ENCODE data around the gene CMTM5.
"Not testable (repeated sequence)": the region's sequence is repeated elsewhere in the genome, so short reads cannot be mapped to it uniquely, and the experiment has no call there.

Gene CMTM5

DNA sequence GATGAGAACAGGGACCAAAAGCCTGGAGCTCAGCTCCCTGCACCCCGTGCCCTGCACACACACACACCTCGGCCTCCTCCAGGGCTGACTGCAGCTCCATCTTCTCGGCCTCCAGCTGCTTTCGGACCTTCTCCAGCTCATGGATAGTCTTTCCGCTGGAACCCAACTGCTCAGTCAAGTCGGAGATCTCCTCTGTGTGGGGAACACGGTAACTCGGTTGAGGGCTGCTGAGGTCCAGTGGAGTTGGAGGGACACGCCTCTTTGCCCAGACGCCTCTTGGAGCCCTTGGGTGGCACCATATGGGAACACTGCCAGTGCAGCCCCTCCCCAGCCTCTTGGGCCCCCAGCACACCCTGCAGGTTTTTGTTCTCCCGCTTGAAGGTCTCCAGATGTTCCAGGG lies 40.0 kb downstream of the CMTM5 start:
- no peak for DNase-seq

DNA sequence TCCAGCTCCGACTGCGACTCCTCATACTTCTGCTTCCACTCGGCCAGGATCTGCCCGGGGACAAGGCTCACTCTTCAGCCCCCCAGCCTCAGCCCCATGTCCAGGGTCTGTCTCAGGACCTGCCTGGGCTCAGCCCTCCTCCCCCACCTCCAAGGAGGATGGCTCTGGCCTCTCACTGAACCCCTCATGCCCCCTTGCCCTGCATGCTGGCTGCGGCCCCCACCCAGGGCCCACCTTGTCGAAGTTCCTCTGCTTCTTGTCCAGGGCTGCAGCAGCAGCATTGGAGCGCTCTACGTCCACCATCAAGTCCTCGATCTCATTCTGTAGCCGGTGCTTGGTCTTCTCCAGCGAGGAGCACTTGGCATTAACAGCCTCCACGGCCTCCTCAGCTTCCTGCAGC lies 40.4 kb downstream of the CMTM5 start:
- not testable (repeated sequence) for DNase-seq

DNA sequence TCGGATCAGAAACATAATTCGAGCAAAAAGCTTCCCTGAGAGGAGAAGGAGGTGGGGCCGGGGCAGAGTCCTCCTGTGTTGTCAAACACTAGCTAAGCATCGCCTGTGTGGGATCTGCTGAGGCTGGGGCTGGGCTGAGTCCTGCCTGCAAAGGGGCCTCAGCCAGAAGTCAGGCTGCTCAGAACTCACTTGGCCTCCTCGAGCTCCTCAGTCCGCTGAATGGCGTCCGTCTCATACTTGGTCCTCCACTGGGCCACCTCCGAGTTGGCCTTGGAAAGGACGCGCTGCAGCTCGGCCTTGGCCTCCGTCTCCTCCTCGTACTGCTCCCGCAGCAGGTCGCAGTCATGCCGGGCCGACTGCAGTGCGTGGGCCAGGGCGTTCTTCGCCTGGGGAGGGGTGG lies 41.2 kb downstream of the CMTM5 start:
- DNase-seq, result no peak

DNA sequence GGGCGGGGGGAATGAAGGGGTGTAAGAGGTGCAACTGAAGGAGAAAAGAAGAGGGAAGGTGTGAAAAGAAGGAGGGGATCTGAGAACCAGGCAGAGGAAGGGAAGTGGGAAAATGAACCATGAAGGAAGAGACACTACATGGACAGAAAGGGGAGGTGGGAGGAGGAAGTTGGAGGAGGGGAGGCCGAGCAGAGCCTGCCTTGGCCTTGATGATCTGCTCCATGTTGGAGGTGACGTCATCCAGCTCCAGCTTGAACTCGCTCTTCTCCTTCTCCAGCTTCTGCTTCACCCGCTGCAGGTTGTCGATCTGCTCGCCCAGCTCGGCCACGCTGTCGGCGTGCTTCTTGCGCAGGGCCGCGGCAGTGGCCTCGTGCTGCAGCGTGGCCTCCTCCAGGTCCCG lies 42.8 kb downstream of the CMTM5 start:
- DNase-seq, result not testable (repeated sequence)

DNA sequence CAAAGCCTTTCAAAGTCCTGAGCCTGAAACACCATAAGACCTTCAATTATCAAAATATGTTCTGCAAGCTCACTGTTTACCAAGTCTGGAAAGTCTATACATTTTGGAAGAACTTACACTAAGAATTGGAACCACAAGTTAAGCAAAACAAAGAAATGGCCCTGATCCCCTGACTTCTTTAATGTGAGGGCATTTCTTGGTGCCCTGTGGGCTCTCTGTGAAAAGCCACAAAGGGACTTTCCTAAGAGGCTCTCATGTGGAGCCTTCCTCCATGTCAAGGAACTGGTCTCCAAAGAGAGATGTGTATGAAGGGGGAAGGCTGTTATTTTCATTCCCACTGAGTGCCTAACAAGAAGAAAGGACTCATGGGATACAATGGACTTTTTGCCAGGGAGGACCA lies 44.7 kb downstream of the CMTM5 start:
- DNase-seq, result no peak

DNA sequence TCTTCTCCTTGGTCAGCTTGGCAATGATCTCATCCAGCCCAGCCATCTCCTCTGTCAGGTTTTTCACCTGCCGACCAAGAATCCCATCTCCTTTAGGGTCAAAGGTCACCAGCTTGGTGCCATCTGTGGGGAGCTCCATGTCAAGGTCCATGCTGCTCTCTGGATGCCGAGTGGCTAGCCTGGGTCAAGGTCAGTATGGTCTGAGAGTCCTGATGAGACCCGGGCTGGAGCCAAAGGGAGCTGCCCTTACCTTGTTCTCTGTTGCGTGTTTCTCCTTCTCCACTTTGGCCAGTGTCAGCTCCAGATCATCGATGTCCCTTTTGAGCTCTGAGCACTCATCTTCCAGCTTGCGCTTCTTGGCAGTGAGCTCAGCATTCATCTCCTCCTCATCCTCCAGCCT lies 46.8 kb downstream of the CMTM5 start:
- no peak for DNase-seq

DNA sequence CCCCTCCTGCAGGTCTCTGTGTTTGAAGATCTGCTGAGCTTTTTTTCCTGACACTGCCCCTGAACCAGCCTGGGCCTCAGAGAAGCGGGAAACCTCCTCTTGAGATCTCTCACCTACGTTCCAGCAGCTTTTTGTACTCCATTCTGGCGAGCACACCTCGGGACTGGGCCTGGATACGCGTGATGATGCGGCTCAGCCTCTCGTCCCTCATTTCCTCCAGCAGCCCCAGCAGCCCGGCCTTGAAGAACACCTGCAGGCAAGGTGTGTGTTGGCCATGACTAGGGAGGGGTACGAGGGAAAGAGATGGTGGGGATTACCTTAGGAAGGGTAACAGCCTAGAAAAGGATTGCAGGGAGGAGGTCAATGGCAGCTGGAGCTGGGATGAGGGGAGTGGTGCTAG lies 48.3 kb downstream of the CMTM5 start:
- DNase-seq, result no peak

DNA sequence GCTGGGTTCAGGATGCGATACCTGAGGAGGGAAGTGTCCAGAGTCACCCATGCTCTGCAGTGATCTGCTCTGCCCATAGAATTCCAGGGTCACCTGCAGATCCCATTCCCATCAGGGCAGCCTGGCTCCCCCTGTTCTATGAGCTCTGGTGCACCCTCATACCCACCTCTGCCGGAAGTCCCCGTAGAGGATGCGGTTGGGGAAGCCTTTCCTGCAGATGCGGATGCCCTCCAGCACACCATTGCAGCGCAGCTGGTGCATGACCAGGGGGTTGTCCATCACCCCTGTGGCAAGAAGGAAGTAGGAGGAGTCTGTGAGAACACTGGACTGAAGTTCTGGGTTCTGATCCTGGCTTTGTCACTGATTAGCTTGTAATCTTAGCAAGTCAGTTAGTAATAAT lies 49.0 kb downstream of the CMTM5 start:
- not testable (repeated sequence) for DNase-seq

DNA sequence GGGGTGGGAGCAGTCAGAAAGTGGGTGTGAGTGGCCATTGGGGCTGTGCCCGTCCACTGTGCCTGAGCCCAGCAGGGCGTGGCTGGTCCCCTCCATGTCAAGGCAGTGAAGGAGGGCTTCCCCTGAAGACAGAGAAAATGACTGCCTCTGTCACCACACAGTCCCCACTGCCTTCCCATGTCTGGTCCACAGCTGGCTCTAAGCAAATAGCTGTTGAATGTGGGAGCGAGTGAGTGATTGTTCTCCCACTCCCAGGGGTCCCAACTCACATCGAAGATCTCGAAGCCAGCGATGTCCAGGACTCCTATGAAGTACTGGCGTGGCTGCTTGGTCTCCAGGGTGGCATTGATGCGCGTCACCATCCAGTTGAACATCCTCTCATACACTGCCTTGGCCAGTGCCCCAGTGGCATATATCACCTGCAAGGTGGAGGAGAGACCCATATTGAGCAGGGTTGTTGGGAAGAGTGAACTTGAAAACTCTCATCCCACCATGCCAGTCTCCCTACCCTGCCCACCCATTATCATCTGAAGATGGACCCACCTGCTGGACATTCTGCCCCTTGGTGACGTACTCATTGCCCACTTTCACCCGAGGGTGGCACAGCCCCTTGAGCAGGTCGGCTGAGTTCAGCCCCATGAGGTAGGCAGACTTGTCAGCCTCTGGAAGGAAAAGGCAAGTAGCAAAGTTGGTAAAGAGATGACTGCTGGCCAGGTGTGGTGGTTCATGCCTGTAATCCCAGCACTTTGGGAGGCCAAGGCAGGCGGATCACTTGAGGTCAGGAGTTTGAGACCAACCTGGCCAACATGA lies 52.0 kb downstream of the CMTM5 start:
- no peak for DNase-seq

Data from DMS 273 treated with DMSO at 0.1 percent for 48 hours (cell line).